H1 (cell line): ENCODE results near the gene CD160. TPM values are rescaled to one million over a fixed set of nuclear protein-coding genes. Genes with fewer than 3 reads are reported as not detected.

ENCODE experiments used
- BCL11A ChIP-seq, 2 experiments: IDR thresholded peaks; one replicate each; pipeline ENCODE4 v1.6.1; 2011; ENCODE audit warnings: low read depth in 2 of 2, low read length in 2 of 2, mild to moderate bottlenecking in 2 of 2
- JUND ChIP-seq: IDR thresholded peaks from 2 replicates; pipeline ENCODE4 v1.6.1; 2011; ENCODE audit warnings: mild to moderate bottlenecking, improper control_type of control experiment, low read length
- TBP ChIP-seq: IDR thresholded peaks from 2 replicates; pipeline ENCODE4 v1.6.1; 2011; ENCODE audit warnings: low read depth, low read length, improper control_type of control experiment
- polyA plus RNA-seq, 7 experiments: library from polyadenylated mRNA; depleted of rRNA in 3 of 7; stranded (reverse) in 5 of 7; unstranded in 2 of 7; fragments of >200 nt in 5 of 7; fragments of 200-250 nt in 2 of 7; gene quantifications; 1 replicate in 5 of 7; 2 replicates in 1 of 7; 4 replicates in 1 of 7; pipeline versions ENCODE4 v1.2.1 to v1.2.3, GENCODE V29; 2011 to 2013; ENCODE audit warnings: missing spikeins in 2 of 7, mixed read lengths in 2 of 7
- total RNA-seq: library from RNA; stranded (reverse); fragmentation: NEBNext Ultra II Directional; extraction: Animal tissue kit (Norgen Biotek cat#: 25700); gene quantifications from 2 replicates; pipeline ENCODE4 v1.2.1, GENCODE V29; 2021

CD160 gene
- total and polyA plus RNA-seq, 2 of the 8 experiments (the other 6 are each of a cell fraction or from before 2014, with no cell fraction given) = not detected

GRCh38 chr1:145788580-145788979, 69.3 kb downstream of the CD160 start (continued):
- TF ChIP-seq BCL11A (IDR thresholded peaks at IDR 0.05; ENCODE audit: low read depth in 2 of 2, low read length in 2 of 2) = no peak
- no peak for TF ChIP-seq TBP
- no peak for TF ChIP-seq JUND

Other genes starting within 250 kb of the CD160 start
- gene GPR89A, start 111.5 kb upstream of the CD160 start, total RNA-seq = 21.4 and 26.8 TPM in 2 replicates
- 40.4 and 46.6 TPM in 2 replicates for gene GPR89A, start 111.5 kb upstream of the CD160 start, polyA plus RNA-seq (2011; rRNA removed)
- gene PDZK1, start 12.1 kb upstream of the CD160 start, total RNA-seq = not detected in 2 replicates
- 0.08 and 0.17 TPM in 2 replicates for gene PDZK1, start 12.1 kb upstream of the CD160 start, polyA plus RNA-seq (2011; rRNA removed)
- 10.2 and 10.8 TPM in 2 replicates for gene RNF115, start 104.6 kb downstream of the CD160 start, total RNA-seq
- gene RNF115, start 104.6 kb downstream of the CD160 start, polyA plus RNA-seq (2011; rRNA removed) = 3.0 and 4.7 TPM in 2 replicates
- 26.2 and 26.8 TPM in 2 replicates for gene POLR3C, start 104.7 kb downstream of the CD160 start, total RNA-seq
- 23.7 and 26.8 TPM in 2 replicates for gene POLR3C, start 104.7 kb downstream of the CD160 start, polyA plus RNA-seq (2011; rRNA removed)
- 2.7 and 2.8 TPM in 2 replicates for gene NUDT17, start 126.1 kb downstream of the CD160 start, total RNA-seq
- gene NUDT17, start 126.1 kb downstream of the CD160 start, polyA plus RNA-seq (2011; rRNA removed) = 4.1 and 5.1 TPM in 2 replicates
- 36.7 and 40.7 TPM in 2 replicates for gene PIAS3, start 139.6 kb downstream of the CD160 start, total RNA-seq
- 49.9 and 73.8 TPM in 2 replicates for gene PIAS3, start 139.6 kb downstream of the CD160 start, polyA plus RNA-seq (2011; rRNA removed)
- 2.2 and 3.0 TPM in 2 replicates for gene ANKRD35, start 166.4 kb downstream of the CD160 start, total RNA-seq
- 1.4 and 1.6 TPM in 2 replicates for gene ANKRD35, start 166.4 kb downstream of the CD160 start, polyA plus RNA-seq (2011; rRNA removed)
- 0.45 and 0.48 TPM in 2 replicates for gene ITGA10, start 190.6 kb downstream of the CD160 start, total RNA-seq
- 0.09 and 0.11 TPM in 2 replicates for gene ITGA10, start 190.6 kb downstream of the CD160 start, polyA plus RNA-seq (2011; rRNA removed)
- gene PEX11B, start 199.2 kb downstream of the CD160 start, total RNA-seq = 8.1 and 9.1 TPM in 2 replicates
- gene PEX11B, start 199.2 kb downstream of the CD160 start, polyA plus RNA-seq (2011; rRNA removed) = 11.0 and 15.1 TPM in 2 replicates
- gene RBM8A, start 208.0 kb downstream of the CD160 start, total RNA-seq = 216 and 222 TPM in 2 replicates
- gene RBM8A, start 208.0 kb downstream of the CD160 start, polyA plus RNA-seq (2011; rRNA removed) = 119 and 125 TPM in 2 replicates
- gene LIX1L, start 238.5 kb downstream of the CD160 start, total RNA-seq = 2.9 and 3.0 TPM in 2 replicates
- 3.7 and 3.8 TPM in 2 replicates for gene LIX1L, start 238.5 kb downstream of the CD160 start, polyA plus RNA-seq (2011; rRNA removed)
- 0.20 and 0.46 TPM in 2 replicates for gene ANKRD34A, start 245.1 kb downstream of the CD160 start, total RNA-seq
- 0.15 and 0.19 TPM in 2 replicates for gene ANKRD34A, start 245.1 kb downstream of the CD160 start, polyA plus RNA-seq (2011; rRNA removed)
- 2.3 and 3.1 TPM in 2 replicates for gene POLR3GL, start 245.2 kb downstream of the CD160 start, total RNA-seq
- gene POLR3GL, start 245.2 kb downstream of the CD160 start, polyA plus RNA-seq (2011; rRNA removed) = 3.5 and 3.9 TPM in 2 replicates